Measurements from ENCODE around the gene TSPAN18. TPM values are rescaled to one million over a fixed set of nuclear protein-coding genes. Genes with fewer than 3 reads are reported as not detected.

TSPAN18 gene
- total and polyA plus RNA-seq, 3 donors from 2014 or later, result 2.1 to 11.1 (median 5.0) TPM

GRCh38 chr11:44687388-44687787 is 39.4 kb upstream of the TSPAN18 start:
- TF ChIP-seq POLR2A (IDR thresholded peaks at IDR 0.05), result no peak
- TF ChIP-seq, protein P1, sequence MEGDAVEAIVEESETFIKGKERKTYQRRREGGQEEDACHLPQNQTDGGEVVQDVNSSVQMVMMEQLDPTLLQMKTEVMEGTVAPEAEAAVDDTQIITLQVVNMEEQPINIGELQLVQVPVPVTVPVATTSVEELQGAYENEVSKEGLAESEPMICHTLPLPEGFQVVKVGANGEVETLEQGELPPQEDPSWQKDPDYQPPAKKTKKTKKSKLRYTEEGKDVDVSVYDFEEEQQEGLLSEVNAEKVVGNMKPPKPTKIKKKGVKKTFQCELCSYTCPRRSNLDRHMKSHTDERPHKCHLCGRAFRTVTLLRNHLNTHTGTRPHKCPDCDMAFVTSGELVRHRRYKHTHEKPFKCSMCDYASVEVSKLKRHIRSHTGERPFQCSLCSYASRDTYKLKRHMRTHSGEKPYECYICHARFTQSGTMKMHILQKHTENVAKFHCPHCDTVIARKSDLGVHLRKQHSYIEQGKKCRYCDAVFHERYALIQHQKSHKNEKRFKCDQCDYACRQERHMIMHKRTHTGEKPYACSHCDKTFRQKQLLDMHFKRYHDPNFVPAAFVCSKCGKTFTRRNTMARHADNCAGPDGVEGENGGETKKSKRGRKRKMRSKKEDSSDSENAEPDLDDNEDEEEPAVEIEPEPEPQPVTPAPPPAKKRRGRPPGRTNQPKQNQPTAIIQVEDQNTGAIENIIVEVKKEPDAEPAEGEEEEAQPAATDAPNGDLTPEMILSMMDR (IDR thresholded peaks at IDR 0.05), result no peak
- Histone ChIP-seq H3K4me1 (no peaks in the 10 kb centered on the region), H3K9me3 (no peaks in the 10 kb centered on the region), H3K27ac (no peak overlapping the region), H3K36me3 (ENCODE audit: low read depth, missing control alignments) (no peaks in the 10 kb centered on the region), H3K4me3 (no peak overlapping the region), H3K27me3 (no peaks in the 10 kb centered on the region)
- no peak for DNase-seq
- 86 to 89% methylated on average over 4 of the region's 4 CpGs for WGBS, 2 donors
- intact Hi-C loops (cut with DNase I; ENCODE audit: low total_unique reads), result no loop called here

GRCh38 chr11:44689265-44689664 is 37.5 kb upstream of the TSPAN18 start:
- H3K4me1 ChIP-seq, result no peaks in the 10 kb centered on the region
- H3K4me3 ChIP-seq, result no peak overlapping the region
- DNase-seq, result no peak
- no peak for TF ChIP-seq POLR2A (IDR thresholded peaks at IDR 0.05)
- TF ChIP-seq, protein P1 (IDR thresholded peaks at IDR 0.05), result no peak
- intact Hi-C loops (cut with DNase I; ENCODE audit: low total_unique reads), result no loop called here
- no peaks in the 10 kb centered on the region for H3K9me3 ChIP-seq
- 50% methylated on average over 2 of the region's 2 CpGs for WGBS, 2 donors
- no peaks in the 10 kb centered on the region for H3K27me3 ChIP-seq
- no peak overlapping the region for H3K27ac ChIP-seq
- no peaks in the 10 kb centered on the region for H3K36me3 ChIP-seq (ENCODE audit: low read depth, missing control alignments)

GRCh38 chr11:44690651-44691050 is 36.1 kb upstream of the TSPAN18 start:
- Histone ChIP-seq H3K4me3 (no peak overlapping the region), H3K27me3 (no peaks in the 10 kb centered on the region), H3K27ac (no peak overlapping the region), H3K36me3 (ENCODE audit: low read depth, missing control alignments) (no peaks in the 10 kb centered on the region), H3K9me3 (no peaks in the 10 kb centered on the region), H3K4me1 (no peaks in the 10 kb centered on the region)
- TF ChIP-seq, protein P1 (IDR thresholded peaks at IDR 0.05), result no peak
- TF ChIP-seq POLR2A (IDR thresholded peaks at IDR 0.05), result no peak
- intact Hi-C loops (cut with DNase I; ENCODE audit: low total_unique reads), result no loop called here
- DNase-seq, result no peak
- WGBS, 2 donors, result 85 to 93% methylated on average over 3 of the region's 3 CpGs

DNA sequence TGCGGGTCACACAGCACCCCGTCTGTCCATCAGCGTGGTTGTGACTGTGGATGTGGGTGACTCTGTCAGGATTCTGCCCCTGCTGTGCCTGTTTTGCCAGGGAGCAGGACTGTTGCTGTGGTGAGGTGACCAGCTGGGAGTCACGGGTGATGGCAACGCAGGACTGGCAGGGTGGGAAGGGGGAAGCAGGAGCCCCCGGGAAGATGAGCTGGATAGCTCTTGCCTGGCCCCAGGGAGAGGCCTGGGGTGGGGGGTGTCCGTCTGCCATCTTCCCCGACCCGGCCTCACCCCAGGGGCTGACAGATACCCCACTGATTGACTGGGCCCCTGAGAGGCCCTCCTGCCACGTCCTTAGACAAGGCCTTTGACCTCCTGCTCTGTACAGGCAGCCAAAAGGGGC is 34.3 kb upstream of the TSPAN18 start:
- no peak for DNase-seq
- Histone ChIP-seq H3K36me3 (ENCODE audit: low read depth, missing control alignments) (no peaks in the 10 kb centered on the region), H3K4me3 (no peak overlapping the region), H3K27me3 (no peaks in the 10 kb centered on the region), H3K4me1 (no peaks in the 10 kb centered on the region), H3K9me3 (no peaks in the 10 kb centered on the region), H3K27ac (no peak overlapping the region)
- WGBS, 2 donors, result 85 to 87% methylated on average over 9 to 10 of the region's 10 CpGs
- intact Hi-C loops (cut with DNase I; ENCODE audit: low total_unique reads), result no loop called here
- TF ChIP-seq, protein P1 (IDR thresholded peaks at IDR 0.05), result no peak
- no peak for TF ChIP-seq POLR2A (IDR thresholded peaks at IDR 0.05)

DNA sequence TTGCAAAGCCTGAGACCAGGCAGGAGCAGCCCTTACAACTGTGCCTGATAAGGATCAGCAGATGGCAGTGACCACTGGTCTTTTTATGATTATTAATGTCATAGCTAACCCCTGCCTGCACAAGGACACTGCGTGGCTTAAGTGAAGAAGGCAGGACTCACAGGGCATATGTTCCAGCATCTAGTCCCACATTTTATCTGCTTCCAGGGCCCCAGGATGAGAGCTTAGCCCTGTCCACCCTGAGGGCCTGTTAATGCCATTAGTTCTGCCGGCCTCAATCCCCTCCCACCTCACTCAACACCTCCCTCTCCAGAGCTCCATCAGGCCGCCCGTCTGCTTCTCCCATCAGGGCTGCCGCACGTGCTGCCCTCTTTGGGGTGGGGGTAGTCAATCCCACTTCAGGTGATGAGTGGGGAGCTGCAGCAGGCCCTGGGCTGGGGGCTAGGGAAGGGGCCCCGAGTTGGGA is 33.1 kb upstream of the TSPAN18 start:
- 87 to 90% methylated on average over 7 of the region's 7 CpGs for WGBS, 2 donors
- intact Hi-C loops (cut with DNase I; ENCODE audit: low total_unique reads), result no loop called here
- H3K4me3 ChIP-seq, result no peak overlapping the region
- H3K27me3 ChIP-seq, result no peaks in the 10 kb centered on the region
- H3K36me3 ChIP-seq (ENCODE audit: low read depth, missing control alignments), result no peaks in the 10 kb centered on the region
- no peak for DNase-seq
- no peaks in the 10 kb centered on the region for H3K4me1 ChIP-seq
- TF ChIP-seq, protein P1 (IDR thresholded peaks at IDR 0.05), result no peak
- TF ChIP-seq POLR2A (IDR thresholded peaks at IDR 0.05), result no peak
- H3K27ac ChIP-seq, result no peak overlapping the region
- H3K9me3 ChIP-seq, result no peaks in the 10 kb centered on the region
